H9 (cell line): Measurements from ENCODE around the gene CDADC1. TPM values are rescaled to one million over a fixed set of nuclear protein-coding genes. Genes with fewer than 3 reads are reported as not detected.

ENCODE experiments used
- DNase-seq: peaks from one replicate; pipeline ENCODE4 v3.0.0-alpha.2; 2017
- H2AFZ ChIP-seq: one replicate; pipeline ENCODE4 v1.6.1; 2013; ENCODE audit warnings: mild to moderate bottlenecking, low read length, control low read depth, moderate library complexity
- H2AK5ac ChIP-seq: 2 replicates; pipeline ENCODE4 v1.6.1; 2013; ENCODE audit warnings: low read length, control low read depth, mixed read lengths; ENCODE audit not compliant: insufficient read length
- H2BK120ac ChIP-seq: one replicate; pipeline ENCODE4 v1.6.1; 2013; ENCODE audit warnings: low read depth, mild to moderate bottlenecking, low read length, control low read depth, inconsistent platforms; ENCODE audit not compliant: poor library complexity, severe bottlenecking
- H2BK12ac ChIP-seq: 2 replicates; pipeline ENCODE4 v1.6.1; 2013; ENCODE audit warnings: low read length, control low read depth, mixed read lengths, low read depth; ENCODE audit not compliant: insufficient read length
- H2BK15ac ChIP-seq: 2 replicates; pipeline ENCODE4 v1.6.1; 2013; ENCODE audit warnings: low read depth, low read length, control low read depth
- H2BK20ac ChIP-seq: one replicate; pipeline ENCODE4 v1.6.1; 2013; ENCODE audit warnings: low read depth, mild to moderate bottlenecking, low read length, control low read depth, inconsistent platforms; ENCODE audit not compliant: poor library complexity, severe bottlenecking
- H2BK5ac ChIP-seq: 2 replicates; pipeline ENCODE4 v1.6.1; 2013; ENCODE audit warnings: low read length, control low read depth, mixed read lengths; ENCODE audit not compliant: insufficient read length
- H3K14ac ChIP-seq: 2 replicates; pipeline ENCODE4 v1.6.1; 2013; ENCODE audit warnings: low read length, control low read depth; ENCODE audit not compliant: insufficient read depth
- H3K18ac ChIP-seq: 2 replicates; pipeline ENCODE4 v1.6.1; 2013; ENCODE audit warnings: low read depth, mild to moderate bottlenecking, mixed read lengths, low read length, control low read depth; ENCODE audit not compliant: insufficient read length
- H3K23ac ChIP-seq: 2 replicates; pipeline ENCODE4 v1.6.1; 2013; ENCODE audit warnings: low read length, control low read depth, mixed read lengths, low read depth; ENCODE audit not compliant: insufficient read length
- H3K23me2 ChIP-seq: 2 replicates; pipeline ENCODE4 v1.6.1; 2013; ENCODE audit warnings: low read depth, mild to moderate bottlenecking, mixed read lengths, low read length, control low read depth; ENCODE audit not compliant: insufficient read length, poor library complexity, severe bottlenecking
- H3K27ac ChIP-seq: 2 replicates; pipeline ENCODE4 v1.5.1; 2013; ENCODE audit warnings: low read length, control low read depth, mixed read lengths, low read depth; ENCODE audit not compliant: insufficient read length
- H3K27me3 ChIP-seq: 2 replicates; pipeline ENCODE4 v1.6.1; 2013; ENCODE audit warnings: low read length, control low read depth, inconsistent platforms; ENCODE audit not compliant: insufficient read depth
- H3K4ac ChIP-seq: 2 replicates; pipeline ENCODE4 v1.6.1; 2013; ENCODE audit warnings: low read depth, mild to moderate bottlenecking, control low read depth, inconsistent platforms, low read length, moderate library complexity
- H3K4me1 ChIP-seq: 2 replicates; pipeline ENCODE4 v1.6.1; 2013; ENCODE audit warnings: low read length, control low read depth, inconsistent platforms; ENCODE audit not compliant: insufficient read depth
- H3K4me2 ChIP-seq: 2 replicates; pipeline ENCODE4 v1.6.1; 2013; ENCODE audit warnings: low read length, control low read depth, mixed read lengths; ENCODE audit not compliant: insufficient read length, insufficient read depth
- H3K56ac ChIP-seq: 2 replicates; pipeline ENCODE4 v1.6.1; 2013; ENCODE audit warnings: low read depth, mild to moderate bottlenecking, mixed read lengths, low read length, control low read depth; ENCODE audit not compliant: insufficient read length
- H3K79me1 ChIP-seq: 2 replicates; pipeline ENCODE4 v1.6.1; 2013; ENCODE audit warnings: low read depth, mild to moderate bottlenecking, moderate library complexity, low read length, control low read depth, inconsistent platforms; ENCODE audit not compliant: insufficient read depth, poor library complexity, severe bottlenecking
- H3K79me2 ChIP-seq: 2 replicates; pipeline ENCODE4 v1.6.1; 2013; ENCODE audit warnings: low read length, control low read depth, inconsistent platforms; ENCODE audit not compliant: insufficient read depth
- H3K9ac ChIP-seq: 2 replicates; pipeline ENCODE4 v1.6.1; 2013; ENCODE audit warnings: low read length, control low read depth, mixed read lengths; ENCODE audit not compliant: insufficient read length; ENCODE audit errors: extremely low read depth
- H3K9me3 ChIP-seq: one replicate; pipeline ENCODE4 v1.6.1; 2013; ENCODE audit warnings: low read depth, low read length, inconsistent platforms; ENCODE audit not compliant: control insufficient read depth
- H3T11ph ChIP-seq: one replicate; pipeline ENCODE4 v1.6.1; 2013; ENCODE audit warnings: mild to moderate bottlenecking, low read length, control low read depth, inconsistent platforms
- H4K20me1 ChIP-seq: one replicate; pipeline ENCODE4 v1.6.1; 2013; ENCODE audit not compliant: control insufficient read depth, insufficient read length, insufficient read depth
- H4K5ac ChIP-seq: 2 replicates; pipeline ENCODE4 v1.6.1; 2013; ENCODE audit warnings: low read depth, mild to moderate bottlenecking, mixed read lengths, low read length, control low read depth; ENCODE audit not compliant: insufficient read length
- H4K8ac ChIP-seq: replicated peaks from 2 replicates; pipeline ENCODE4 v1.6.1; 2013; ENCODE audit warnings: low read length, control low read depth, mixed read lengths, low read depth; ENCODE audit not compliant: insufficient read length
- H4K91ac ChIP-seq: 2 replicates; pipeline ENCODE4 v1.6.1; 2013; ENCODE audit warnings: low read depth, mild to moderate bottlenecking, moderate library complexity, mixed read lengths, low read length, control low read depth; ENCODE audit not compliant: insufficient read length
- H3K27ac Mint-ChIP-seq, 3 experiments: 2 replicates in 2 of 3; 3 replicates in 1 of 3; pipeline ENCODE4 v1.8.0; 2020 to 2021; ENCODE audit warnings: mixed read lengths in 3 of 3, mild to moderate bottlenecking in 1 of 3, moderate library complexity in 1 of 3
- H3K27me3 Mint-ChIP-seq: 2 replicates; pipeline ENCODE4 v1.8.0; 2021; ENCODE audit warnings: low read depth, mild to moderate bottlenecking, moderate library complexity, mixed read lengths
- H3K36me3 Mint-ChIP-seq, 3 experiments: 2 replicates in 2 of 3; 3 replicates in 1 of 3; pipeline ENCODE4 v1.8.0; 2020 to 2021; ENCODE audit warnings: low read depth in 3 of 3, mixed read lengths in 3 of 3; ENCODE audit not compliant: insufficient read depth in 1 of 3
- H3K4me1 Mint-ChIP-seq, 2 experiments: 2 replicates each; pipeline ENCODE4 v1.8.0; 2020; ENCODE audit warnings: mixed read lengths in 2 of 2
- H3K4me3 Mint-ChIP-seq, 2 experiments: 2 replicates in 1 of 2; 3 replicates in 1 of 2; pipeline ENCODE4 v1.8.0; 2020 to 2021; ENCODE audit warnings: mild to moderate bottlenecking in 2 of 2, mixed read lengths in 2 of 2, moderate library complexity in 1 of 2
- H3K9me3 Mint-ChIP-seq, 2 experiments: 2 replicates in 1 of 2; 3 replicates in 1 of 2; pipeline ENCODE4 v1.8.0; 2020; ENCODE audit warnings: mild to moderate bottlenecking in 2 of 2, mixed read lengths in 2 of 2, moderate library complexity in 1 of 2
- WGBS: extraction: QIAGEN DNeasy Blood & Tissue Kit; methylation state at CpG from one replicate; pipeline ENCODE4 v1.1.7; 2013; ENCODE audit warnings: missing lambda C conversion rate, low lambda C conversion rate, mixed read lengths; ENCODE audit not compliant: insufficient read length; ENCODE audit errors: extremely low coverage; 5-methylcytosine and 5-hydroxymethylcytosine counted together
- total RNA-seq: library from RNA; stranded (reverse); gene quantifications from 2 replicates; pipeline ENCODE4 v1.2.1, GENCODE V29; 2021
- TF ChIP-seq, protein P1 (sequence below): fragments of 200-600 bp; sonication (generic); conservative IDR thresholded peaks from 3 replicates; pipeline ENCODE4 v1.8.0; 2021; ENCODE audit warnings: antibody characterized with exemption, mild to moderate bottlenecking

Gene CDADC1
- total RNA-seq, 1 experiment from 2014 or later, result 4.9 TPM

DNA sequence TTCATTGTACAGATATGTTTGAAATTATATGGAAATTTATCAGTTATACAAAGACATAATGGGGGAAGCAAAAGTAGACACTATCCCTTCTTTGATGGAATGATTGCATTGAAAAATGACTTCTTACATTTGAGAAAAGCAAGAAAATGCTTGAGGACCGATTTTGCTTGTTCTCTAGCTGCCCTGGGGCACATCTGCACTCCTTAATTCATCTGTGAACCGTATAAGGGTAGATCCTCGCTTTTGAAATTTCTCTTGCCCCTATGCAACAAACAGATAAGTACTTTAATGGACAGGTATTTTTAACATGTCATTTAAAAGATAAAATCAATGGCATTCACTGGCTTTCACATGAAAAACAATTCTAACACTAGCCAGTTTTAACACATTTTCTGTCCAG is 41.1 kb upstream of the CDADC1 start:
- H3K9ac ChIP-seq, result no peak overlapping the region
- no peak overlapping the region for H4K91ac ChIP-seq
- H3K27ac ChIP-seq, result no peak overlapping the region
- H3K36me3 Mint-ChIP-seq, result peaks cover 9 to 56% (median 13%) of the 10 kb centered on the region in 3 experiments; a peak in 6 of 7 replicates
- H4K8ac ChIP-seq, result no peak overlapping the region
- H3K27ac Mint-ChIP-seq, result no peak overlapping the region
- H4K5ac ChIP-seq, result no peak overlapping the region
- H2AK5ac ChIP-seq, result no peak overlapping the region
- no peak overlapping the region for H3K56ac ChIP-seq
- H2BK120ac ChIP-seq, result no peak overlapping the region
- H2AFZ ChIP-seq, result no peak overlapping the region
- H2BK15ac ChIP-seq, result no peak overlapping the region
- no peak overlapping the region for H2BK5ac ChIP-seq
- DNase-seq, result no peak
- H3K27me3 Mint-ChIP-seq, result no peaks in the 10 kb centered on the region; the same call in 1 of the 2 replicates
- no peak overlapping the region for H2BK20ac ChIP-seq
- H3K4me3 Mint-ChIP-seq, result no peak overlapping the region
- no peak overlapping the region for H2BK12ac ChIP-seq
- TF ChIP-seq, protein P1, sequence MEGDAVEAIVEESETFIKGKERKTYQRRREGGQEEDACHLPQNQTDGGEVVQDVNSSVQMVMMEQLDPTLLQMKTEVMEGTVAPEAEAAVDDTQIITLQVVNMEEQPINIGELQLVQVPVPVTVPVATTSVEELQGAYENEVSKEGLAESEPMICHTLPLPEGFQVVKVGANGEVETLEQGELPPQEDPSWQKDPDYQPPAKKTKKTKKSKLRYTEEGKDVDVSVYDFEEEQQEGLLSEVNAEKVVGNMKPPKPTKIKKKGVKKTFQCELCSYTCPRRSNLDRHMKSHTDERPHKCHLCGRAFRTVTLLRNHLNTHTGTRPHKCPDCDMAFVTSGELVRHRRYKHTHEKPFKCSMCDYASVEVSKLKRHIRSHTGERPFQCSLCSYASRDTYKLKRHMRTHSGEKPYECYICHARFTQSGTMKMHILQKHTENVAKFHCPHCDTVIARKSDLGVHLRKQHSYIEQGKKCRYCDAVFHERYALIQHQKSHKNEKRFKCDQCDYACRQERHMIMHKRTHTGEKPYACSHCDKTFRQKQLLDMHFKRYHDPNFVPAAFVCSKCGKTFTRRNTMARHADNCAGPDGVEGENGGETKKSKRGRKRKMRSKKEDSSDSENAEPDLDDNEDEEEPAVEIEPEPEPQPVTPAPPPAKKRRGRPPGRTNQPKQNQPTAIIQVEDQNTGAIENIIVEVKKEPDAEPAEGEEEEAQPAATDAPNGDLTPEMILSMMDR, result no peak
- no peaks in the 10 kb centered on the region for H3K23me2 ChIP-seq
- no peaks in the 10 kb centered on the region for H3K4me1 Mint-ChIP-seq
- H3K9me3 ChIP-seq, result no peaks in the 10 kb centered on the region
- no peaks in the 10 kb centered on the region for H4K20me1 ChIP-seq
- no peak overlapping the region for H3K4ac ChIP-seq
- H3T11ph ChIP-seq, result no peak overlapping the region
- no peaks in the 10 kb centered on the region for H3K4me1 ChIP-seq
- no peak overlapping the region for H3K18ac ChIP-seq
- H3K27me3 ChIP-seq, result no peaks in the 10 kb centered on the region
- no peaks in the 10 kb centered on the region for H3K79me2 ChIP-seq
- no peaks in the 10 kb centered on the region for H3K79me1 ChIP-seq
- H3K9me3 Mint-ChIP-seq, result no peaks in the 10 kb centered on the region
- no peak overlapping the region for H3K4me2 ChIP-seq
- H3K14ac ChIP-seq, result no peak overlapping the region
- no CpG with 5 or more reads among the region's 3 CpGs for WGBS
- no peak overlapping the region for H3K23ac ChIP-seq
